ENCODE results near the gene LGALS3BP.

- TF ChIP-seq POLR2AphosphoS5 (IDR thresholded peaks at IDR 0.05; ENCODE audit: low read depth, low read length) (no peak), POLR2A (IDR thresholded peaks at IDR 0.05; ENCODE audit: low read depth, low read length) (no peak), TAF1 (IDR thresholded peaks at IDR 0.05; ENCODE audit: borderline replicate concordance, low read depth, low read length) (no peak)
These were observed 20.2 kb upstream of the LGALS3BP start for GRCh38 chr17:78999947-79000395.
